HCT116 (cell line): ENCODE data around the gene PXMP2.

Experiments
- CTCF ChIP-seq, 3 experiments: fragments of 200-600 bp in 1 of 3; sonication (generic) in 1 of 3; IDR thresholded peaks in 2 of 3; conservative IDR thresholded peaks in 1 of 3; 2 replicates each; pipeline ENCODE4 v1.5.1; 2012 to 2017; ENCODE audit warnings: low read depth in 2 of 3, low read length in 2 of 3, antibody characterized with exemption in 1 of 3, borderline replicate concordance in 1 of 3, control low read depth in 1 of 3, mild to moderate bottlenecking in 1 of 3, mixed read lengths in 1 of 3, mixed run types in 1 of 3, moderate library complexity in 1 of 3; ENCODE audit not compliant: insufficient read depth in 1 of 3
- EGR1 ChIP-seq: IDR thresholded peaks from 2 replicates; pipeline ENCODE4 v1.6.1; 2012; ENCODE audit warnings: low read depth
- EZH2 ChIP-seq: fragments of 200-600 bp; sonication (generic); IDR thresholded peaks from 2 replicates; pipeline ENCODE4 v1.6.1; 2017; ENCODE audit warnings: antibody characterized with exemption, mixed run types
- EZH2phosphoT487 ChIP-seq: fragments of 200-600 bp; IDR thresholded peaks from 2 replicates; pipeline ENCODE4 v1.6.1; 2018; ENCODE audit warnings: antibody characterized with exemption, borderline replicate concordance
- POLR2A ChIP-seq: IDR thresholded peaks from 2 replicates; pipeline ENCODE4 v1.7.0; 2011; ENCODE audit warnings: borderline replicate concordance; ENCODE audit not compliant: insufficient read depth, insufficient read length; ENCODE audit errors: extremely low read depth
- POLR2AphosphoS5 ChIP-seq: IDR thresholded peaks from 2 replicates; pipeline ENCODE4 v1.6.1; 2011; ENCODE audit warnings: mild to moderate bottlenecking, low read depth, low read length, moderate library complexity
- RAD21 ChIP-seq: IDR thresholded peaks from 2 replicates; pipeline ENCODE4 v1.6.1; 2012; ENCODE audit warnings: low read depth, mild to moderate bottlenecking
- SIN3A ChIP-seq: IDR thresholded peaks from 2 replicates; pipeline ENCODE4 v1.6.1; 2012; ENCODE audit warnings: low read depth
- SP1 ChIP-seq: IDR thresholded peaks from 2 replicates; pipeline ENCODE4 v1.6.1; 2012; ENCODE audit warnings: low read depth
- TCF7L2 ChIP-seq: IDR thresholded peaks from 2 replicates; pipeline ENCODE4 v1.7.0; 2011; ENCODE audit warnings: borderline replicate concordance, inconsistent platforms; ENCODE audit not compliant: insufficient read depth, insufficient read length; ENCODE audit errors: extremely low read depth
- YY1 ChIP-seq: IDR thresholded peaks from 2 replicates; pipeline ENCODE4 v1.6.1; 2011; ENCODE audit warnings: low read length, low read depth, moderate library complexity, mild to moderate bottlenecking; ENCODE audit not compliant: insufficient replicate concordance; ENCODE audit errors: extremely low read depth
- TF ChIP-seq, protein P1 (sequence below): IDR thresholded peaks from 2 replicates; pipeline ENCODE4 v1.6.1; 2012

DNA sequence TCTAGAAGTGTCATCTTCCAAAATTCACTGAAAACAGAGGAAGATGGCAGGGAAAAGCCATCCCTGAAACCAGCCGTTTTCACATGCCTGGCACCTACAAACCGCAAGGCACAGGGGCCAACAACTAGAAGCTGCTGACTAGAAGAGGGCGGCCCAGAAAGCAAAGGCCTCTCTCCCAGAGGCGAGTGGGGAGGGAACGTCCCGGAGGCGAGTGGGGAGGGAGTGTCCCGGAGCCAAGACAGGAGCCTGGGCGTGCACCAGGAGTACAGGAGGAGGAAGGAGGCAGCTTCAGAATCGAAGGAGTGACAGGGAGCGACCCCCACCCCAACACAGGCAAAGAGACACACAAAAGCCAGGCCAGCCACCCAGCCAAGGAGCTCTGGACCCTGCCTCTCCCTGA is 53.3 kb downstream of the PXMP2 start:
- TF ChIP-seq EZH2: no peak
- TF ChIP-seq, protein P1, sequence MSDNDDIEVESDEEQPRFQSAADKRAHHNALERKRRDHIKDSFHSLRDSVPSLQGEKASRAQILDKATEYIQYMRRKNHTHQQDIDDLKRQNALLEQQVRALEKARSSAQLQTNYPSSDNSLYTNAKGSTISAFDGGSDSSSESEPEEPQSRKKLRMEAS: no peak
- TF ChIP-seq TCF7L2: no peak
- no peak for TF ChIP-seq CTCF (IDR thresholded peaks at IDR 0.05 in 2 of 3, conservative IDR thresholded peaks at IDR 0.05 in 1 of 3; ENCODE audit: borderline replicate concordance in 1 of 3, insufficient read depth in 1 of 3, low read depth in 2 of 3, low read length in 2 of 3)
- no peak for TF ChIP-seq POLR2A
- TF ChIP-seq POLR2AphosphoS5: no peak
- no peak for TF ChIP-seq EZH2phosphoT487
- TF ChIP-seq SIN3A: no peak
- TF ChIP-seq YY1: no peak
- TF ChIP-seq RAD21: no peak
- TF ChIP-seq SP1: no peak
- no peak for TF ChIP-seq EGR1
